ENCODE measurements around the gene KRTAP1-4.
"Not testable (repeated sequence)": the region's sequence is repeated elsewhere in the genome, so short reads cannot be mapped to it uniquely, and the experiment has no call there.

The KRTAP1-4 gene

GRCh38 chr17:41029633-41030245 lies at the start of gene KRTAP1-4:
KRTAP1-4 (minus strand) TSS chr17:41030195; CDS start chr17:41030078, 117 bp downstream.
- no peak within 1 kb of the TSS for H3K4me3 Mint-ChIP-seq
- H3K27ac Mint-ChIP-seq = no peak within 1 kb of the TSS
- DNase-seq (no peak), ATAC-seq (no peak)
- no peaks in the 10 kb centered on the region for H3K9me3 Mint-ChIP-seq
- peaks cover 19% of the 10 kb centered on the region for H3K27me3 Mint-ChIP-seq
- no peaks in the 10 kb centered on the region for H3K36me3 Mint-ChIP-seq (ENCODE audit: low read depth)
- H3K4me1 Mint-ChIP-seq = no peaks in the 10 kb centered on the region

GRCh38 chr17:41076788-41077187 lies 46.8 kb upstream of the KRTAP1-4 start:
- Mint-ChIP-seq H3K4me3 (no peak overlapping the region), H3K27me3 (peaks cover 23% of the 10 kb centered on the region), H3K36me3 (ENCODE audit: low read depth) (no peaks in the 10 kb centered on the region), H3K27ac (no peak overlapping the region), H3K4me1 (no peaks in the 10 kb centered on the region), H3K9me3 (no peaks in the 10 kb centered on the region)
- DNase-seq (no peak), ATAC-seq (no peak)

DNA sequence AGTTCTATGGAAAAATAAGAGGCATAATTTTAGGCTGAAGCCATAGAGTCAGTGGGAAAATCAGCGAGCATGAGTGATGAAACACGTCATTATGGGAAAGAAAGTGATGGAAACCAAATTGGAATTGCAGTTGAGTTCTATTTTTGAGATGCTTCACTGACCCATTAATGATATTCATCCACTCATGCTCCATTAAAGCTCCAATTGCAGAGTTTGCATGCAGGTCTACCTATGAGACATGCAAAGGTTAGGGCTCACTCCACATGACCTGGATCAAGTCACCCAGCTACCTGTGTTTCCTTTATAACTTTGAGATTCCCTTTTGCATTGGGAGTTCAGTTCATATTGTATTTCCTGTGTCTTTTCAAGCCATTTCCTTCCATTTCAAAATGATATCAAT lies 43.7 kb upstream of the KRTAP1-4 start:
- Mint-ChIP-seq H3K9me3 (no peaks in the 10 kb centered on the region), H3K27me3 (peaks cover 23% of the 10 kb centered on the region), H3K4me3 (no peak overlapping the region), H3K4me1 (no peaks in the 10 kb centered on the region), H3K36me3 (ENCODE audit: low read depth) (no peaks in the 10 kb centered on the region), H3K27ac (no peak overlapping the region)
- no peak for DNase-seq
- ATAC-seq = no peak

GRCh38 chr17:41071606-41072360 lies 41.8 kb upstream of the KRTAP1-4 start:
- no peak overlapping the region for H3K27ac Mint-ChIP-seq
- H3K4me1 Mint-ChIP-seq = no peaks in the 10 kb centered on the region
- peaks cover 17% of the 10 kb centered on the region for H3K27me3 Mint-ChIP-seq
- no peak for ATAC-seq
- no peak for DNase-seq
- no peak overlapping the region for H3K4me3 Mint-ChIP-seq
- H3K36me3 Mint-ChIP-seq (ENCODE audit: low read depth) = no peaks in the 10 kb centered on the region
- H3K9me3 Mint-ChIP-seq = no peaks in the 10 kb centered on the region

DNA sequence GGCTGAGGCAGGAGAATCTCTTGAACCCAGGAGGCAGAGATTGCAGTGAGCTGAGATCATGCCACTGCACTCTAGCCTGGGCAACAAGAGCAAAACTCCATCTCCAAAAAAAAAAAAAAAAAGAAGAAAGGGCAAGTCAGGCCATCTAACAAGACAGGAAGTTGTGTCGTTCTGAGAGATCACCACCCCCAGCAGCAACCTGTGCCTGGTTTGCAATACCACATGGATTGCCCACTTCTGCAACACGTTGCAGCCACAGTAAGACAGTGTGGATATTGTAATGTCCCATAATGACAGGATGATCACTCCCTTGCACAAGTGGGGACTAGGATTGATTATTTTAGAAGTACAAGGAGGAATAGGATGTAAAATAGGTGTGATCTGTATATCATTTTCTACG lies 39.0 kb upstream of the KRTAP1-4 start:
- Mint-ChIP-seq H3K4me1 (no peaks in the 10 kb centered on the region), H3K9me3 (no peaks in the 10 kb centered on the region)
- no peak for ATAC-seq

DNA sequence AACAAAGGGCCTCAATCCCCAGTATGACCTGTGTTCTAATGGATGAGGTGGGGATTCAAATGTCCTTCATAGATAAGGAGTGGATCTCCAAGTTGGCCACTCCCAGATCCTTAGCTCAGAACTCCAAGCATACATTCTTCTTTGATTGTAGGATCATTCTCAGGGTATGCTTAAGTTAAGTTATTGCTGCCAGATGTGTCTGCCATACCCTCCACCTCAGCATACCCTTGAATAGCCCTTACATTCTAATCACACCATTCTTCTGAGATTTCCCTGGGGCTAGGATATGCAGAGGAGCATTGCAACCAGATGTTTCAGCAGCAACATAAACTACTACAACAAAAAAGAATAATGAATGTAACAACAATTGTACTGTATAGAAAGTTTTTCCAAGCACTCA lies 37.3 kb upstream of the KRTAP1-4 start:
- H3K36me3 Mint-ChIP-seq (ENCODE audit: low read depth) = no peaks in the 10 kb centered on the region
- DNase-seq (no peak), ATAC-seq (no peak)
- H3K9me3 Mint-ChIP-seq = no peaks in the 10 kb centered on the region
- no peak overlapping the region for H3K4me3 Mint-ChIP-seq
- no peaks in the 10 kb centered on the region for H3K27me3 Mint-ChIP-seq
- no peak overlapping the region for H3K27ac Mint-ChIP-seq
- no peaks in the 10 kb centered on the region for H3K4me1 Mint-ChIP-seq

More for the DNA sequence above, 39.0 kb upstream of the KRTAP1-4 start:
- Mint-ChIP-seq H3K27me3 (no peaks in the 10 kb centered on the region), H3K4me3 (no peak overlapping the region), H3K36me3 (ENCODE audit: low read depth) (no peaks in the 10 kb centered on the region), H3K27ac (no peak overlapping the region)
- DNase-seq = no peak

DNA sequence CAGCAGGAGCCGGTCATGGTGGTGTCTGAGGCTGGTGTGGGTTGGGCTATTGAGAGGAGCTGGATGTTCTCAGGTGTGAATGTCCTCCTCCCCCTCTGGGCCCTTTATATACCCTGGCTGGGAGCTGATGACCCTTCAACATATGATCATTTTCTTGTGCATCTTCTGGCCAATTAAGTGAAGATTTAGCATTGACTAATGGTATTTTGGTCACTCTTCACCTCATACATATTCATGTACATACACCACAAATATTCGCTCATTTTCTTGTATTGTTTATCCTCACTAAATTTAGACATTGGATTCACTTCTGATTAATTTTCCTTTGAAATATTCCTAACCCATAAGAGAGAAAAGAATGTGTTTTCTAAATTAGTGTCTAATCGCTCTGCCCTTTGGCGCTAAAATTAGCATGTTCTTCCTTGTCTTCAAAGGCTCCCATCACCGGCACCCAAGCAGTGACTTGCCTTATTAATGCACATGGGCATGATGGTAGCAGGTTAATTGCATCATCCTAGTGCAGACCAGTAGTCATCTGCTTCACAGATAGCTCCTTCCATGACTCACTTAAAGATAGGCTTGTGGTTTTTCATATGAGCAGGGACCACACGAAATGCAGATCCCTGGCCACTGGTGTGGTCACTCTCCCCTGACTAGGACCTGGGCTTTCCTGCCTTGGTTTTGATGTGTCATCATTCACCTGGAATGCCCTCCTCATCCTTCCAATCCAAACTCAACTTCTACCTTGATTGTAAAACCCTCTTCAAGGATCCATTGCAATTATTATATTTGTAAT lies 36.0 kb upstream of the KRTAP1-4 start, which contains the start of gene KRTAP2-4:
Gene KRTAP2-4, minus strand, starts transcription at position 51 of the 796 bp plus-strand sequence. Its CDS starts 34 bp downstream, at position 17.
- no peaks in the 10 kb centered on the region for H3K9me3 Mint-ChIP-seq
- DNase-seq (no peak), ATAC-seq (peak; percentile 40)
- H3K36me3 Mint-ChIP-seq (ENCODE audit: low read depth) = no peaks in the 10 kb centered on the region
- no peak within 1 kb of the TSS for H3K27ac Mint-ChIP-seq
- H3K4me3 Mint-ChIP-seq = no peak within 1 kb of the TSS
- peaks cover 2% of the 10 kb centered on the region for H3K27me3 Mint-ChIP-seq
- H3K4me1 Mint-ChIP-seq = no peaks in the 10 kb centered on the region

DNA sequence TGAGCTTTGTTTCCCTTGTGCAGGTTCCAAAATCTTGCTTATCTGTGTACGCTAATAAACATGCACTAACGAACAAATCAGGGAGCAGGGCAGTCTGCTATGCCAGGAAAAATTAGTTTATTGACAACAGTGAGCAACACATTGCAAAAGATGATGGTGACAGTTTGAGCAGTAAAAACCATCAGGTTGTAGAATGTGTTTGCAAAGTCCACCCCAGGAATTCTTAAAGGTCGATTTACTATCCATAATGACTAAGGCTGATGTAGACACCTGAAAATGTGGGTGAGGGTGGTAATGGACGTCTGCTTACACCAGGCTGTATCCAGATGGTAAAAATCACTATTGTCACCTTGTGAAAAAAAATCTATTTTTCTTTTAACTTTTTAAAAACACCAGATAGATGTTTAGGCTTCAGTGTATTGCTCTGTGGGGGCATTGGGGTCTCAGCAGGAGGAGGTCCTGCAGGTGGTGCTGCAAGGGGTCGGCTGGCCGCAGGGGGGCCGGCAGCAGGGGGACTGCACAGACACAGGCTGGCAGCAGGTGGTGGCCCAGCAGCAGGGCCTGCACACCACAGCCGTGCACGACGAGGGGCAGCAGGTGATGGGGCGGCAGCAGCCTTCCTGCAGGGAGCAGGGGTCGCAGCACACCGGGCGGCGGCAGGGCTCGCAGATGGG lies 35.2 kb upstream of the KRTAP1-4 start:
- not testable (repeated sequence) for H3K36me3 Mint-ChIP-seq (ENCODE audit: low read depth); H3K4me3 Mint-ChIP-seq; H3K27me3 Mint-ChIP-seq; ATAC-seq; H3K4me1 Mint-ChIP-seq; H3K9me3 Mint-ChIP-seq; H3K27ac Mint-ChIP-seq; DNase-seq

DNA sequence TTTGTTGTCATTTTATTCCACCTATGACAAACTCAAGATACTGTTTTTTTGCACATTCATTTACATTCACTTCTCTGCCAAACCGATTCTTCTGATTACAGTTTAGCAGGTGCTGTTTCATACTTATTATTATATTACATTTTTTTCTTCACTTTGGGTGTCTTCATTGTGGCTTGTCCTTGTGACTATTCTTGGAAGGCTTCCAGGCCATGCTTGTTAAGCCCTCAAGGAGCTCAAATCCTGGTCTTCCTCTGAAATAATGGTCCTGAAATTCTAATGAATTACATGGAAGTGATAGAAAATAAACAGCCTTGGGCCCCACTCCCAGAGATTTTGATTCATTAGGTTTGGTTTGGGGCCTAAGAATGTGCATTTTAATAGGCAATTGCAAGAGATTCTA lies 34.3 kb upstream of the KRTAP1-4 start:
- ATAC-seq = no peak
- peaks cover 14% of the 10 kb centered on the region for H3K27me3 Mint-ChIP-seq
- H3K9me3 Mint-ChIP-seq = no peaks in the 10 kb centered on the region
- H3K4me1 Mint-ChIP-seq = no peaks in the 10 kb centered on the region
- H3K27ac Mint-ChIP-seq = no peak overlapping the region
- DNase-seq = no peak
- no peak overlapping the region for H3K4me3 Mint-ChIP-seq
- no peaks in the 10 kb centered on the region for H3K36me3 Mint-ChIP-seq (ENCODE audit: low read depth)

- no peak overlapping the region for H3K4me3 Mint-ChIP-seq
- H3K9me3 Mint-ChIP-seq = no peaks in the 10 kb centered on the region
- no peak overlapping the region for H3K27ac Mint-ChIP-seq
- ATAC-seq (no peak), DNase-seq (no peak)
- no peaks in the 10 kb centered on the region for H3K36me3 Mint-ChIP-seq (ENCODE audit: low read depth)
- peaks cover 18% of the 10 kb centered on the region for H3K27me3 Mint-ChIP-seq
- H3K4me1 Mint-ChIP-seq = no peaks in the 10 kb centered on the region
Measured at GRCh38 chr17:41063449-41063848, 33.5 kb upstream of the KRTAP1-4 start.

GRCh38 chr17:41061964-41062363 lies 32.0 kb upstream of the KRTAP1-4 start:
- no peaks in the 10 kb centered on the region for H3K4me1 Mint-ChIP-seq
- H3K27me3 Mint-ChIP-seq = peaks cover 30% of the 10 kb centered on the region
- no peak overlapping the region for H3K27ac Mint-ChIP-seq
- ATAC-seq = no peak
- DNase-seq = no peak
- no peaks in the 10 kb centered on the region for H3K36me3 Mint-ChIP-seq (ENCODE audit: low read depth)
- no peak overlapping the region for H3K4me3 Mint-ChIP-seq
- H3K9me3 Mint-ChIP-seq = no peaks in the 10 kb centered on the region

GRCh38 chr17:41060052-41060604 lies 30.1 kb upstream of the KRTAP1-4 start, which contains the start of gene KRTAP2-3:
KRTAP2-3 (minus strand) TSS chr17:41060114; CDS start chr17:41060050, 64 bp downstream.
- ATAC-seq = no peak
- Mint-ChIP-seq H3K4me3 (no peak within 1 kb of the TSS), H3K9me3 (no peaks in the 10 kb centered on the region)

DNA sequence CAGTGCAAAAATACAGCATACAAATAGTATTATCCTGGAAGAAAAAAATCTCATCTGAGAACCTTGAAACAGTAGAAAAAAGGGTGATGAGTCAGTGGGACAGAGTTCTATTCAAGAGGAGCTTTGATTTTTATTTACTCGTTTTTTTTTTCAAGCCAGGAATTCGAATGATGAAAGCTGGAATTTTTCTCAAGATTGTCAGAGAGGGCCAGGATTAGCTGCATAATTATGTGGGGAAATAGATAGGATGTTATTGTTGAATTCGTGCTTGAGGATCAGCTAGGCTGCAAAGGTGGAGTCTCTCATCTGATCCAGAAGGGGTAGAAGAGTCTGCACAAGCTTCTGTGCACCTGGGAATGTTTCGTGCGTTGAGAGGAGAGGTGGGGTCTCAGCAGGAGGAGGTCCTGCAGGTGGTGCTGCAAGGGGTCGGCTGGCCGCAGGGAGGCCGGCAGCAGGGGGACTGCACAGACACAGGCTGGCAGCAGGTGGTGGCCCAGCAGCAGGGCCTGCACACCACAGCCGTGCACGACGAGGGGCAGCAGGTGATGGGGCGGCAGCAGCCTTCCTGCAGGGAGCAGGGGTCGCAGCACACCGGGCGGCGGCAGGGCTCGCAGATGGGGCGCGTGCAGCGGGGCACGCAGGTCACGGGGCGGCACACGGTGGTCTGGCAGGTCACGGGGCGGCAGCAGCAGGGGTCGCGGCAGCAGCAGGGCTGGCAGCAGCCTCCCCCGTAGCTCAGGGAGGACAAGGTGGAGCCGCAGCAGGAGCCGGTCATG lies 29.5 kb upstream of the KRTAP1-4 start:
- not testable (repeated sequence) for ATAC-seq; DNase-seq; H3K9me3 Mint-ChIP-seq; H3K27ac Mint-ChIP-seq; H3K36me3 Mint-ChIP-seq (ENCODE audit: low read depth); H3K4me1 Mint-ChIP-seq; H3K4me3 Mint-ChIP-seq
- peaks cover 33% of the 10 kb centered on the region for H3K27me3 Mint-ChIP-seq

More at GRCh38 chr17:41060052-41060604, 30.1 kb upstream of the KRTAP1-4 start, which contains the start of gene KRTAP2-3:
- Mint-ChIP-seq H3K36me3 (ENCODE audit: low read depth) (no peaks in the 10 kb centered on the region), H3K27ac (no peak within 1 kb of the TSS), H3K27me3 (peaks cover 33% of the 10 kb centered on the region), H3K4me1 (no peaks in the 10 kb centered on the region)
- DNase-seq = no peak
